ENCODE measurements around the gene PLA2G2C. TPM values are rescaled to one million over a fixed set of nuclear protein-coding genes. Genes with fewer than 3 reads are reported as not detected.

Gene PLA2G2C
- total and polyA plus RNA-seq, 2 donors (not counting 3 experiments of a cell fraction or from before 2014, with no cell fraction given): not detected

GRCh38 chr1:20123722-20124455 lies 62.4 kb downstream of the PLA2G2C start:
- no peaks in the 10 kb centered on the region for H3K9me1 ChIP-seq (replicated peaks; ENCODE audit: control insufficient read depth, extremely low read depth, insufficient read depth, low read length)
- DNase-seq (ENCODE audit: low read depth, low spot score) (no peak), FAIRE-seq (no peak)
- no peak overlapping the region for H3K27ac ChIP-seq (ENCODE audit: insufficient read depth, low read depth, low read length)
- BruUV-seq (replicated peaks): no TSS peak
- no peaks in the 10 kb centered on the region for H3K36me3 ChIP-seq (ENCODE audit: control insufficient read depth in 2 of 2, extremely low read depth in 1 of 2, insufficient read depth in 2 of 2, low read length in 2 of 2)
- TF ChIP-seq, protein P1, sequence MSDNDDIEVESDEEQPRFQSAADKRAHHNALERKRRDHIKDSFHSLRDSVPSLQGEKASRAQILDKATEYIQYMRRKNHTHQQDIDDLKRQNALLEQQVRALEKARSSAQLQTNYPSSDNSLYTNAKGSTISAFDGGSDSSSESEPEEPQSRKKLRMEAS (IDR thresholded peaks at IDR 0.05; ENCODE audit: insufficient read depth, insufficient read length): no peak
- no peak for TF ChIP-seq POLR2A (IDR thresholded peaks at IDR 0.05; ENCODE audit: low read depth, low read length)
- no peak for TF ChIP-seq EZH2 (IDR thresholded peaks at IDR 0.05; ENCODE audit: borderline replicate concordance, low read depth, low read length, severe bottlenecking)
- no peak for TF ChIP-seq FOS (IDR thresholded peaks at IDR 0.05; ENCODE audit: borderline replicate concordance, insufficient read depth, low read length)
- no peak for TF ChIP-seq POLR2AphosphoS5 (IDR thresholded peaks at IDR 0.05; ENCODE audit: insufficient read depth, low read depth, low read length)
- TF ChIP-seq MYC (IDR thresholded peaks at IDR 0.05; ENCODE audit: low read depth, low read length): no peak
- TF ChIP-seq CTCF (IDR thresholded peaks at IDR 0.05; ENCODE audit: extremely low read depth in 1 of 2, insufficient read depth in 1 of 2, low read depth in 1 of 2, low read length in 2 of 2): no peak
- TF ChIP-seq GATA2 (IDR thresholded peaks at IDR 0.05; ENCODE audit: insufficient read depth, insufficient read length, low read depth, low read length): no peak
- TF ChIP-seq JUN (IDR thresholded peaks at IDR 0.05; ENCODE audit: borderline replicate concordance, insufficient read depth, insufficient read length, low read depth): no peak
- H3K4me1 ChIP-seq (ENCODE audit: control insufficient read depth, extremely low read depth, insufficient read depth, low read length): no peaks in the 10 kb centered on the region
- no peaks in the 10 kb centered on the region for H3K79me2 ChIP-seq (ENCODE audit: control insufficient read depth, insufficient read depth, low read length)
- H2AFZ ChIP-seq (ENCODE audit: low read depth, low read length): no peak overlapping the region
- ChIA-PET CTCF (interaction anchor here (1.2 to 1.3 kb wide), 2 partner anchors 13 to 39 kb away, joined by 3 to 7 read pairs; no protein-coding TSS in a partner anchor), POLR2A (no interaction called here)
- H4K20me1 ChIP-seq (replicated peaks; ENCODE audit: control insufficient read depth, extremely low read depth, insufficient read depth, low read length): no peaks in the 10 kb centered on the region
- no peaks in the 10 kb centered on the region for H3K9me3 ChIP-seq (replicated peaks; ENCODE audit: control insufficient read depth, insufficient read depth, low read length)
- H3K9ac ChIP-seq (replicated peaks; ENCODE audit: extremely low read depth, insufficient read depth, low read length): no peak overlapping the region
- intact Hi-C loops (cut with micrococcal nuclease) (no loop called here), dilution Hi-C loops (cut with MboI; ENCODE audit: extremely low pct_ligation_motif_present, low sequenced_read_pairs) (no loop called here)
- no peak overlapping the region for H3K4me3 ChIP-seq (replicated peaks in 1 of 3; ENCODE audit: insufficient read depth in 1 of 3, low read depth in 1 of 3, low read length in 3 of 3)
- H3K27me3 ChIP-seq (ENCODE audit: control insufficient read depth in 2 of 2, insufficient read depth in 2 of 2, low read length in 2 of 2): peaks cover 1 to 3% of the 10 kb centered on the region in 2 experiments
- H3K4me2 ChIP-seq (ENCODE audit: insufficient read depth, low read length): no peak overlapping the region

All from endothelial cell of umbilical vein (primary cell).